ENCODE measurements around the gene CLEC16A.

DNA sequence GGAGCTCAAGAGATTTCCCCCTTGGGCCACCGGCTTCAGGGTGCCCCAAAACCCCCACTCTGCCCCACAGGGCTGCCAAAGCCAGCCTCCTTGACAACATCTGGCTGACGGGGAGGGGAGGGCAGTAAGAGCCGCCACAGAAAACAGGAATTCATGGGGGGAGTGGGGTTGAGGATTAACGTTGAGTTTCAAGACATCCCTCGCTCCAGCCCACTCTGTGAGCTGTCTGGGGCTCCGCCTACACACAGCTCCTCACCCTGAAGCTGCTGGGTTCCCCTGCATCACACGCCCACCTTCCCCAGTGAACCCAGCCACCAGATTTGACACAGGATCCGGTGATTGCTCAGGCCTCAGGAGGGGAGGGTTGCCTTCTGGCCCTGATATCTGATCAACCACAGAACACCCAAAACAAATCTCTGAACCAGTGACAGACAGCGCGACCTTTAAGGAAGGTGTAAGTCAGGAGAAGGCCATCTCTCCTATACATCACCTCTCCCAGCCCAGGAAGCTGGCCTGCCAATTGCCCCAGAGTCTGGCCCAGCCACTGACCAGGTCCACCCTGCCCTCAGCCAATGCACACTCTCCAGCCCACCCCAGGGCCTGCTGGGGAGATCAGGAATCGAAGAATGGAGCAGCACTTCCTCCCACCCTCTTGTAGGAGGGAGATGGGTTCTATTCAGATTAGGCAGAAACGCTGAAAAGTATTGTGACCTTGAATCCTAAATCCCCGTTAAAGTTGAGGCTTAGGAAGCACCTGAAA lies 132.1 kb downstream of the CLEC16A start:
- no peak for TF ChIP-seq POLR2A (IDR thresholded peaks at IDR 0.05; ENCODE audit: low read length)
- TF ChIP-seq GATA1 (IDR thresholded peaks at IDR 0.05; ENCODE audit: low read depth, low read length): no peak
